Measurements from ENCODE around the gene POLR1A.

DNA sequence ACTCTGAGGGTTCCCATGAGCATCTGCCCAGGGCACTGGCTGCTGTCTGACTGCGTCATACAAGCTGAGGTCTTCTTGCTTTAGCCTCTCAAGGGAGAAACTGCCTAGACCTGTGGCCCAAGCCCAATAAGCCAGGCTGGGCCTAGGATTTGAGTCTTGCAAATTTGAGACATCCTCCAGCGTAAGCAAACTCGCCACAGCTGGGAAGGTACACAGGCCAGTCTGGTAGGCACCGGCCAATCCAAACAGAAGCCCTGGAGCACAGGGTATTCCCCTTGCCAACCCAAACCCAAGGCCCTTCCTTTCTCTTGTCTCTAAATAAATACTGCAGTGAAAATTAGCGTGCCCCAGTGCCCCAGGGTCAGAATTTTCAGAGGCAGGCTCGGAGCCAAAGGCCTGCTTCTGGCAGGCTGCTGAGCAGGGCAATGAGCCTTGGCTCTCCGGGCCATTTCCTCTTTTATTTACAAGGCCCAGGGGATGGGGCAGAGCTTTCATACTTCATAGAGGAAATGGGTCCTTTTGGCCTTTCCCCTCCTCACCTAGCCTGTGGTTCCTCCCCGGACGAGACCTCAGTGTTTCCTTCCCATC, 33.3 kb downstream of the POLR1A start:
- TF ChIP-seq, protein P1, sequence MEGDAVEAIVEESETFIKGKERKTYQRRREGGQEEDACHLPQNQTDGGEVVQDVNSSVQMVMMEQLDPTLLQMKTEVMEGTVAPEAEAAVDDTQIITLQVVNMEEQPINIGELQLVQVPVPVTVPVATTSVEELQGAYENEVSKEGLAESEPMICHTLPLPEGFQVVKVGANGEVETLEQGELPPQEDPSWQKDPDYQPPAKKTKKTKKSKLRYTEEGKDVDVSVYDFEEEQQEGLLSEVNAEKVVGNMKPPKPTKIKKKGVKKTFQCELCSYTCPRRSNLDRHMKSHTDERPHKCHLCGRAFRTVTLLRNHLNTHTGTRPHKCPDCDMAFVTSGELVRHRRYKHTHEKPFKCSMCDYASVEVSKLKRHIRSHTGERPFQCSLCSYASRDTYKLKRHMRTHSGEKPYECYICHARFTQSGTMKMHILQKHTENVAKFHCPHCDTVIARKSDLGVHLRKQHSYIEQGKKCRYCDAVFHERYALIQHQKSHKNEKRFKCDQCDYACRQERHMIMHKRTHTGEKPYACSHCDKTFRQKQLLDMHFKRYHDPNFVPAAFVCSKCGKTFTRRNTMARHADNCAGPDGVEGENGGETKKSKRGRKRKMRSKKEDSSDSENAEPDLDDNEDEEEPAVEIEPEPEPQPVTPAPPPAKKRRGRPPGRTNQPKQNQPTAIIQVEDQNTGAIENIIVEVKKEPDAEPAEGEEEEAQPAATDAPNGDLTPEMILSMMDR (IDR thresholded peaks at IDR 0.05): no peak
- TF ChIP-seq ZFX (IDR thresholded peaks at IDR 0.05; ENCODE audit: borderline replicate concordance): no peak

Measured in 22Rv1 (cell line).